ENCODE measurements around the gene AMBP.

- TF ChIP-seq, protein P1, sequence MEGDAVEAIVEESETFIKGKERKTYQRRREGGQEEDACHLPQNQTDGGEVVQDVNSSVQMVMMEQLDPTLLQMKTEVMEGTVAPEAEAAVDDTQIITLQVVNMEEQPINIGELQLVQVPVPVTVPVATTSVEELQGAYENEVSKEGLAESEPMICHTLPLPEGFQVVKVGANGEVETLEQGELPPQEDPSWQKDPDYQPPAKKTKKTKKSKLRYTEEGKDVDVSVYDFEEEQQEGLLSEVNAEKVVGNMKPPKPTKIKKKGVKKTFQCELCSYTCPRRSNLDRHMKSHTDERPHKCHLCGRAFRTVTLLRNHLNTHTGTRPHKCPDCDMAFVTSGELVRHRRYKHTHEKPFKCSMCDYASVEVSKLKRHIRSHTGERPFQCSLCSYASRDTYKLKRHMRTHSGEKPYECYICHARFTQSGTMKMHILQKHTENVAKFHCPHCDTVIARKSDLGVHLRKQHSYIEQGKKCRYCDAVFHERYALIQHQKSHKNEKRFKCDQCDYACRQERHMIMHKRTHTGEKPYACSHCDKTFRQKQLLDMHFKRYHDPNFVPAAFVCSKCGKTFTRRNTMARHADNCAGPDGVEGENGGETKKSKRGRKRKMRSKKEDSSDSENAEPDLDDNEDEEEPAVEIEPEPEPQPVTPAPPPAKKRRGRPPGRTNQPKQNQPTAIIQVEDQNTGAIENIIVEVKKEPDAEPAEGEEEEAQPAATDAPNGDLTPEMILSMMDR (IDR thresholded peaks at IDR 0.05; ENCODE audit: low read depth, low read length) = no peak
- TF ChIP-seq EZH2phosphoT487 (IDR thresholded peaks at IDR 0.05; ENCODE audit: low read depth) = no peak
Observed at GRCh38 chr9:114093031-114093471, 15.0 kb upstream of the AMBP start.
